GM19463 (cell line): ENCODE measurements around the gene ZNF501.

Experiments
- ATAC-seq: cut with Tn5 transposase; IDR thresholded peaks from one replicate; pipeline ENCODE4 v1.9.1; 2021; ENCODE audit warnings: mild to moderate bottlenecking, moderate library complexity; ENCODE audit not compliant: unreplicated experiment

The ZNF501 gene

GRCh38 chr3:44729384-44729910 lies at the start of gene ZNF501:
TSS of gene ZNF501 (plus strand) at chr3:44729635. CDS start at chr3:44734422, 4,787 bp downstream.
- ATAC-seq, result peak; percentile 85

- no peak for ATAC-seq
Measured at GRCh38 chr3:44680921-44681455, 48.4 kb upstream of the ZNF501 start.

GRCh38 chr3:44682182-44682896 lies 47.1 kb upstream of the ZNF501 start:
- ATAC-seq, result no peak

DNA sequence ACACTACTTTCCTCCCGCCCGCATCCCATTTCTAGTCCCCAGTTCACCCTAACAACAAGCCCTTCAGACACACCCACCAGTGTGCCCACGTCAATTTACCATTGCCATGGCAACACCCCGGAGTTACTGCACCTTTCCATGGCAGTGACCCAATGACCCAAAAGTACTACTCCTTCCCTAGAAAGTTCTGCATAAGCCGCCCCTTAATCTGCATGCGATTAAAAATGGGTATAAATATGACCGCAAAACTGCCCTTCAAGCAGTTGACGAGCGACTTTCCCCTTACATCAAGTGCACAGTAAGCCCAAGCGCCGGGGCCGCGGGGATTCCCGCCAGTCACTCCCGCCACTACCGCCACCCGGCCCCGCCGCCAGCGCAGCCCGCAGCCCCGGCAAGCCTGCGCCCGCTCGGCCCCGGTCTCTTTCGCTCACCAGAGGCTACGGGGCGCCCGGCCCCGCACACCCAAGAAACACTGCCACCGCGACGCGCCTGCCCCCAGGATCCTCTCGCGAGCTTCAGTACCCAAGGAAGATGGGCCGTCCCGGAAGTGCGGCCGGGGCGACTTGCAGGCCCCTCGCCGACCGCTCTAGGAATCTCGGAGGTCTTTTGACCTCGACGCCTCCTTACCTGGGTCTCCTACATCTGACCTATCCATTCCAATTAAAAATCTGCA lies 44.2 kb upstream of the ZNF501 start:
- ATAC-seq, result peak; percentile 92

GRCh38 chr3:44687898-44688297 lies 41.5 kb upstream of the ZNF501 start:
- no peak for ATAC-seq

DNA sequence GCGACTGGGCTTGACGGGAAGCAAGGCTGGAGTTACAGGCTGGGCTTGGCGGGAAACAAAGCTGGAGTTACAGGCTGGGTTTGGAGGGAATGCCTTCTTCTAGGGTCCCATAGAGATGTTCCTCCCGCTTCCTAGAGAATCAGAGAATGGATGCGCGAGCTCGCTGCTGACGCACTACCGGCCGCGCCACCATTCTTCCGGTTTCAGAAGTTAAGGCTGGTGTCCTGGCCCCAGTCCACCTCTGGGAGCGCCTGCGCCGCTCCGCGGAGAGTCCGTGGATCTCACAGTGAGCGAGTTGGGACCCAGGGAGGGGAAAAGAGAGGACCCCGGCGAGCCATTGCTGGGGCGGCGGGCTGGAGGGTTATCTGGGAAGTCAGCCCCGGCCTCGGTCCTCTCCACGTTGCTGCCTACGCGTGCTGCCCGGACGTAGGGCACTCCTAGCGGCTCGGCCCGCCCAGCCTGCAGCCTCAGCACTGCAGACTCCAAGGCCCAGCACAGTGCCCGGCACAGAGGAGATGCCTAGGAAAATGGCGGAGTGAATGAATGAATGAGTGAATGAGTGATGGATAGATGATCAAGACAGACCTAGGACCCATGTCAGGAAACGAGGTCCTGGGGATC lies 16.9 kb upstream of the ZNF501 start, which contains the start of gene ZNF502:
Gene ZNF502, plus strand, starts transcription at position 206 of the 621 bp plus-strand sequence. CDS start 7,602 bp downstream, outside the sequence.
- no peak for ATAC-seq

GRCh38 chr3:44721231-44722102 lies 8.0 kb upstream of the ZNF501 start:
- ATAC-seq, result no peak

DNA sequence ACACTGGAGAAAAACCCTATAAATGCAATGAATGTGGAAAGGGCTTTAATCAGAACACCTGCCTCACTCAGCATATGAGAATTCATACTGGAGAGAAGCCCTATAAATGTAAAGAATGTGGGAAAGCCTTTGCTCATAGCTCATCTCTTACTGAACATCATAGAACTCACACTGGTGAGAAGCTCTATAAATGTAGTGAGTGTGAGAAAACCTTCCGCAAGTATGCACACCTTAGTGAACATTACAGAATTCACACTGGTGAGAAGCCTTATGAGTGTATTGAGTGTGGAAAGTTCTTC lies 7.4 kb upstream of the ZNF501 start:
- ATAC-seq, result no peak

DNA sequence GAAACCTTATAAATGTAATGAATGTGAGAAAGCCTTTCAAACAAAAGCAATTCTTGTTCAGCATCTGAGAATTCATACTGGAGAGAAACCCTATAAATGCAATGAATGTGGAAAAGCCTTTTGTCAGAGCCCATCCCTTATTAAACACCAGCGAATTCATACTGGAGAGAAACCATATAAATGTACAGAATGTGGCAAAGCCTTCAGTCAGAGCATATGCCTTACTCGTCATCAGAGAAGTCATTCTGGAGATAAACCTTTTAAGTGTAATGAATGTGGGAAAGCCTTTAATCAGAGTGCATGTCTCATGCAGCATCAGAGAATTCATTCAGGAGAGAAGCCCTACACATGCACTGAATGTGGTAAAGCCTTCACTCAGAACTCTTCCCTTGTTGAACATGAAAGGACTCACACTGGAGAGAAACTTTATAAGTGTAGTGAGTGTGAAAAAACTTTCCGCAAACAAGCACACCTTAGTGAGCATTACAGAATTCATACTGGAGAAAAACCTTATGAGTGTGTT lies 5.3 kb downstream of the ZNF501 start:
- ATAC-seq, result no peak

- ATAC-seq, result no peak
Measured at GRCh38 chr3:44761101-44761423, 31.6 kb downstream of the ZNF501 start.

GRCh38 chr3:44761424-44762169 lies 32.2 kb downstream of the ZNF501 start, which contains the start of the genes KIAA1143 and KIF15:
TSS of gene KIAA1143 (minus strand) at chr3:44761619. CDS start at chr3:44761602, 17 bp downstream.
TSS of gene KIF15 (plus strand) at chr3:44761794. CDS start at chr3:44761866, 72 bp downstream.
- peak; percentile 87 for ATAC-seq

DNA sequence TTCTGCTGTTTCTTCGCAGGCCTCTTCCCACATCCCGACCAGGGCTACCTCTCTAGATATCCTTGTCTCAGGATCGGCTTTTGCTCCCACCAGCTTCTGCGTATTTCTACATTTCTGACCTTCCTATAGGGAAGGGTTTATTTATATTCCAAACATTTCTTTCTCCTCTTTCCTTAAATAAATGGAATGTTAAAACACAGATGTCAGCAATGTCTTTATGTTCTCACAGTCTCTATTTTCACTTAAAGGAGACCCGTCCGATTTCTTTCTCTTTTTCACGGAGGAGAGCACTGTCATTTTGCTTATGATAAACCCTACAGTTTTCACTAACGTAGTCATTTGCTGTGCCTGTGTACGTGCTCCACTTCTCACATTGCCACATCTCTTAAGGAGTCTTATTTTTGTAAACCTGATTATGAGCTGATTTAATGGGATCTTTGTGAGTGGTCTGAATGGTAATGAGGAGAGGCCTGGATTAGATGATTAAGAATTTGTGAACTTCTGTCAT lies 32.8 kb downstream of the ZNF501 start:
- ATAC-seq, result no peak

DNA sequence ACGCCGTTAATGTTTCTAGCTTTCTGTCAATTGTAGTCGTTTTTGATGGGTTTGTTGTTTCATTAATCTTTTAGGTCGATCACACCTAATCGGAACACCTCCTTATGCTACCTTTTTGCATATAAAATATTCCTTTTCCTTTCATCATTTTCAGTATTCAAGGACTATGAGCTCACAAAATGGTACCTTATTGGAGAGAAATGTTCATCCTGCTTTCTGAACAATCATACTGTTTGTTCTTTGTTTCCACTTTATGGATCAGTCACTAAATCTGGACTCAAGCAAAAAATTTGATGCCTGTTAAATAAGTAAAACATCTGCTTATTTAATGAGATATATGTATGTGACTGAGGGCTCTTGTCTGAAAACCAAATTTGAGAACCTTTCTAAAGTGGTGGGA lies 33.3 kb downstream of the ZNF501 start:
- no peak for ATAC-seq

- ATAC-seq, result no peak
Measured at GRCh38 chr3:44764248-44764647, 34.8 kb downstream of the ZNF501 start.

- no peak for ATAC-seq
Measured at GRCh38 chr3:44771424-44772098, 42.1 kb downstream of the ZNF501 start.

- ATAC-seq, result no peak
Measured at GRCh38 chr3:44772099-44772442, 42.6 kb downstream of the ZNF501 start.

DNA sequence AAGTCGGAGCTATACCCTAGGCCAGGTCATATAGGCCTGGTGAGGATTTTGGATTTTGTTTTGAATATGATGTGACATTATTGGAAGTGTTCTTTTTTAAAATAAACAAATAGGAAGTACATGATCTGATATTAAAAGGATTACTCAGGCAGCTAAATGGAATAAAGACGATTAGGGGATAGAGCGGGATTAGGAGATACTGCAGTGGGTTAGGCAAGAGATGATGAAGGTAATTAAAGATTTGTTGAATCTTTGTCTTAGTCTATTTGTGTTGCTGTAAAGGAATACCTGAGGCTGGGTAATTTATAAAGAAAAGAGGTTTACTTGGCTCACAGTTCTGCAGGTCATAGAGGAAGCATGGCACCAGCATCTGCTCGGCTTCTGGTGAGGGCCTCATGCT lies 53.5 kb downstream of the ZNF501 start:
- no peak for ATAC-seq
